GM12801 (cell line): ENCODE measurements around the gene BCAT1.

Source experiments
- TF ChIP-seq, protein P1 (sequence below): IDR thresholded peaks from one replicate; pipeline ENCODE4 v1.5.1; 2011; ENCODE audit warnings: control low read depth; ENCODE audit not compliant: insufficient read length; ENCODE audit errors: extremely low read depth

Gene BCAT1

GRCh38 chr12:24975425-24975824, 26.5 kb upstream of the BCAT1 start:
- TF ChIP-seq, protein P1, sequence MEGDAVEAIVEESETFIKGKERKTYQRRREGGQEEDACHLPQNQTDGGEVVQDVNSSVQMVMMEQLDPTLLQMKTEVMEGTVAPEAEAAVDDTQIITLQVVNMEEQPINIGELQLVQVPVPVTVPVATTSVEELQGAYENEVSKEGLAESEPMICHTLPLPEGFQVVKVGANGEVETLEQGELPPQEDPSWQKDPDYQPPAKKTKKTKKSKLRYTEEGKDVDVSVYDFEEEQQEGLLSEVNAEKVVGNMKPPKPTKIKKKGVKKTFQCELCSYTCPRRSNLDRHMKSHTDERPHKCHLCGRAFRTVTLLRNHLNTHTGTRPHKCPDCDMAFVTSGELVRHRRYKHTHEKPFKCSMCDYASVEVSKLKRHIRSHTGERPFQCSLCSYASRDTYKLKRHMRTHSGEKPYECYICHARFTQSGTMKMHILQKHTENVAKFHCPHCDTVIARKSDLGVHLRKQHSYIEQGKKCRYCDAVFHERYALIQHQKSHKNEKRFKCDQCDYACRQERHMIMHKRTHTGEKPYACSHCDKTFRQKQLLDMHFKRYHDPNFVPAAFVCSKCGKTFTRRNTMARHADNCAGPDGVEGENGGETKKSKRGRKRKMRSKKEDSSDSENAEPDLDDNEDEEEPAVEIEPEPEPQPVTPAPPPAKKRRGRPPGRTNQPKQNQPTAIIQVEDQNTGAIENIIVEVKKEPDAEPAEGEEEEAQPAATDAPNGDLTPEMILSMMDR = no peak

DNA sequence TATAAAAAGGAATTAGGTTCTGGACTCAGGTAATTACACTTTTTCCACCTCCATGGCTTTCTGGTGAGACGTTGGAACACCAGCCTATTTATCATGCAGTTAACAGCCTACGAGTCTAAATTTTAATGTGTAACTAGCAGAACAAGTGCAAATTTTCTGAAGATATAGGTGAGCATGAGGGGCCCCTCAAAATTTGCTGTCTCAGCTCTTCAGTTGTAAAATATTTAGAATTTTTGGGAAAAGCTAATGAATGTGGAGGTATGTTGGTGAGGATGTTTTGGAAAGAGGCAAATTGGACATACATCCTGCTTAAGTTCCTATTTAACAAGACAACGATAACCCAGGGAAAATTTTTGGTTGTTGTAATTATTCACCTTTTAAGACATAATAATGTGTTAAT, 25.3 kb upstream of the BCAT1 start:
- TF ChIP-seq, protein P1 = no peak

- TF ChIP-seq, protein P1 = no peak
Observed at GRCh38 chr12:24972078-24972477, 23.2 kb upstream of the BCAT1 start.

DNA sequence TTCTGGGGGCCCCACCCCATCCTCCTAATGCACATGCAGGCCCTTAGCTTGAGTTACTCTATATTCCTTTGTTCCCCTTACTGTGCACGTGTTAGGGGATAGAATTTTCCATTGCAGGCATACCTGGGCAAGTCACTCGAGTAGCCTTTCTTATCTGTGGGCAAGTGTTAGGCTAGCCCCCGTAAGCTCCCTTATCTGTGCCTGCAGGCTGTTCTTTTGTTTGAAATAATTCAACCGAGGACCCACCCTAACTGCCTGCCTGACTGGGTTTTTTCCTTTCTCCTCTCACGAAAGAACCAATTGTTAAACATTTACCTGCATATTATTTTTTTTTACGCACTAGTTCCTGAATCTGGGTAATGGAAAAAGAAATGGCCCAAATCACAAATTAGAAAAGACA, 21.3 kb upstream of the BCAT1 start:
- TF ChIP-seq, protein P1 = no peak

DNA sequence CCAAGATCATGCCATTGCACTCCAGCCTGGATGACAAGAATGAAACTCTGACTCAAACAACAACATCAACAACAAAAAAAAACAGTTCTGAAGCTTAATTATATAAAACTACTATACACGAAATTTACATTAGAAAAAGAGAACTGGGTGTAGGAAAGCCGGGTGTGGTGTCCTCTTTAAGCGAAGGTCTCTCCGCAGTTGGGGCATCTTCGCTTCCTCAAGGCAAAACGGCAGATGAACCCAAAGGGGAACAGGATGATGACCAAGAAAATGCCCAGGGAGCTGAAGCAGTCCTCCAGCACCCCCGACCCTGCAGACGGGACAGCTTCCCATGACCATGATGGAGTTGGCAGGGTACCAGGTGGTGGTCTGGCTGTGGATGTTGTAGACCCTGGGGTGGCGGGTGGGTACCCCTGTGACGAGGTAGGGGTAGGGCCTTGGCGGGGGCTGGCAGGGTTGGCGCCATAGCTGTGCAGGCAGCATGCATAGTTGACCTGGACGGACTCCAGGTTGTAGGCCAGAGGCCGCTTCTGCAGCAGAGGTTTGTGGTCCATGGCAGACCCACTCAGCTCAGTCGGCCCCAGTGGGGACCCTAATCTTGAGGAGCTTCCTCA, 18.2 kb upstream of the BCAT1 start:
- TF ChIP-seq, protein P1 = no peak

GRCh38 chr12:24964342-24964741, 15.4 kb upstream of the BCAT1 start:
- TF ChIP-seq, protein P1 = no peak

- TF ChIP-seq, protein P1 = no peak
Observed at GRCh38 chr12:24960222-24960855, 11.4 kb upstream of the BCAT1 start.

- TF ChIP-seq, protein P1 = no peak
Observed at GRCh38 chr12:24955853-24956252, 7.0 kb upstream of the BCAT1 start.
